Ecto neural progenitor cell (in vitro differentiated cells): ENCODE data around the gene ZNF35.
A peak's percentile ranks its signal among the peaks of the same experiment; 100 is the strongest.

Experiments used
- DNase-seq: peaks from one replicate; pipeline ENCODE4 v3.0.0-alpha.2; 2018; ENCODE audit warnings: low spot score

Gene ZNF35

DNA sequence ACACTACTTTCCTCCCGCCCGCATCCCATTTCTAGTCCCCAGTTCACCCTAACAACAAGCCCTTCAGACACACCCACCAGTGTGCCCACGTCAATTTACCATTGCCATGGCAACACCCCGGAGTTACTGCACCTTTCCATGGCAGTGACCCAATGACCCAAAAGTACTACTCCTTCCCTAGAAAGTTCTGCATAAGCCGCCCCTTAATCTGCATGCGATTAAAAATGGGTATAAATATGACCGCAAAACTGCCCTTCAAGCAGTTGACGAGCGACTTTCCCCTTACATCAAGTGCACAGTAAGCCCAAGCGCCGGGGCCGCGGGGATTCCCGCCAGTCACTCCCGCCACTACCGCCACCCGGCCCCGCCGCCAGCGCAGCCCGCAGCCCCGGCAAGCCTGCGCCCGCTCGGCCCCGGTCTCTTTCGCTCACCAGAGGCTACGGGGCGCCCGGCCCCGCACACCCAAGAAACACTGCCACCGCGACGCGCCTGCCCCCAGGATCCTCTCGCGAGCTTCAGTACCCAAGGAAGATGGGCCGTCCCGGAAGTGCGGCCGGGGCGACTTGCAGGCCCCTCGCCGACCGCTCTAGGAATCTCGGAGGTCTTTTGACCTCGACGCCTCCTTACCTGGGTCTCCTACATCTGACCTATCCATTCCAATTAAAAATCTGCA lies 36.7 kb downstream of the ZNF35 start:
- peak; percentile 65 for DNase-seq

DNA sequence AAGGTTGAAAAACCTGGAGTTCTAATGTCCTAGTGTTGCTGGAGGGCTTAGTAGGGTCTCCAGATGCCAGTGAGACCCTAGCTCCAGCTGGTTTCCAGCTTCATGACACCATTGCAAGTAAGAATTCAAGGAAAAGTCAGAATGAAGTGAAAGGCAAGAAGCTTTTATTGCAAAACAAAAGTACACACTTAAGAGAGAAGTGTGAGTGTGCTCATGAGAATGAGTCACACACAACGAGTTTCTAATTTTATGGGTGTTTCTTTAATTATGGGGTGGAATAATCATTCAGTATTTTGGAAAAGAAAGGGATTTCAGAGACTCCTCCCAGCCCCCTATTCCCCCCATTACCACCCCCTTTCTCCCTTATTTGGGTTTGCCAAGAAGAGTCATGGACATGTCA lies 39.4 kb downstream of the ZNF35 start:
- DNase-seq: no peak
